Midbrain (tissue), 1 donor: ENCODE data around the gene ADAM10.

Experiments used
- DNase-seq: peaks from one replicate; lab custom pipeline; 2025; lab: John Stamatoyannopoulos, UW

The ADAM10 gene

DNA sequence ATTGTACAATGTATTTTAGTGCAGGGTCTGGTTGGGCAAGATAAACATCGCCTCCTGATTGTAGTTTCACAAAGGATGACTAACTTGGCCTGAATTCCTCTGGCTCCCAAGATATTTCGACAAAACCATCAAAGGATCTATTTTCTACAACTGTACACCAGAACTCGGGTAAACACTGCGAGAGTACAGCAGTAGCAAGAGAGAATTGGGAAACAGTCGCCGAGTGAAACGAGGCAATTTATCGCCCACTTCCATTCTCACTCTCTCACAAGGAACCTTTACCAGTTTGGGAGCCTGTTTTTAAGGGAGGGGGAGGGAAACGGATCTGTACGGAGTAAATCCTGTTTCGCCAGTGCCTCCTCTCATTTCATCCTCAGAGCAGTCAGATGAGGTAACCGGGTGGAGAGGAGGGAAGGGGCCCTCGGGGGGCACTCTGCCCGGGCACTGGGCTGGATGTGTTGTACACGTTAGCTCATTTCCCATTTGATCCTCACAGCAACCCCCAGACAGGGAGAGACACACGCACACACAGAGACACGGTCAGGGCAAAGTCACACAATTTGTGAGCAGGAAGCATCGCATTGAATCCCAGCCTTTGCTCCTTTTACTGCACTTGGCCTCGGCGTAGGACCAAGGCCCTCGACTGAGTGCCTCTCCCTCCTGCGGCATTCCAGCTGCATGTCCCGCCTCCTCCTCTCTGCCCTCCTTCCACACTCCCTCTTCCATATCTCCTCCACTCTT, 197.6 kb downstream of the ADAM10 start:
- DNase-seq, result no peak

- no peak for DNase-seq
These were observed 198.3 kb downstream of the ADAM10 start for GRCh38 chr15:58551084-58551763.

- no peak for DNase-seq
These were observed 199.8 kb downstream of the ADAM10 start for GRCh38 chr15:58549785-58550074.

DNA sequence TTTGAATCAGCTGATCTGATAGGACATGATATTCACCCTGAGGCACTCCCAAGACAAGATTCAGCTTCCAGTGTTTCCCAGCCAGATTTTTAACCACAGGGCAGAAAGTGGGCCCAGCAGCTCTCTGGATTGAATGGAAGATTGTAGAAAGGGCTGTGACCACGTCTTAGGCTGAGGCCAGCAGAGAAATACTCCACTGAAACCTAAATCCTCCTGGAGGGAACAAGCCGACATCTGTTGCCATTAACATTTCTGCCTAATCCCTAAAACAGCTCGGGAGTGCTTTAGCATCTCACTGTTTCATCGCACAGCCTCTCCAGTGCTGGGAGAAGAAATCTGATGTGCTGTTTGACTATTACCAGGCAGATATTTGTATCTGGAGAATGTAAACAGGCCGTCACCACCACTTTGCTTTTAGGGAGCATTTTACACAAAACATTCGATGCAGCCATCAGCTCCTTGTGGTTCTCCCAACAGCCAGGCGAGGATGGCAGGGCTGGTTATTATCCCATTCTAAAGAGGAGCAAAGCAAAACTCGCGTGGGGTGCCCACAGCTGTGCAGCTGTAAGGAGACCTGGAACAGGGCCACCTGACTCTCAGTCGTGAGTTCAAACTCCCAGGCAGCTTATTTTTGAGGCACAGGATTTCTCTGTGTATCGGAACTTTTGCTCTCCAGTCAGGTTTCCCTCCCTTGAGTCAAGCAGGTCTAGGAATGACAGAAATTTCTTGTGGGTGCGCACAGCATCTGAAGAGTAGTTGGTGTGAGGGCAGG, 200.3 kb downstream of the ADAM10 start:
- no peak for DNase-seq

GRCh38 chr15:58548308-58549012, 201.0 kb downstream of the ADAM10 start:
- no peak for DNase-seq

DNA sequence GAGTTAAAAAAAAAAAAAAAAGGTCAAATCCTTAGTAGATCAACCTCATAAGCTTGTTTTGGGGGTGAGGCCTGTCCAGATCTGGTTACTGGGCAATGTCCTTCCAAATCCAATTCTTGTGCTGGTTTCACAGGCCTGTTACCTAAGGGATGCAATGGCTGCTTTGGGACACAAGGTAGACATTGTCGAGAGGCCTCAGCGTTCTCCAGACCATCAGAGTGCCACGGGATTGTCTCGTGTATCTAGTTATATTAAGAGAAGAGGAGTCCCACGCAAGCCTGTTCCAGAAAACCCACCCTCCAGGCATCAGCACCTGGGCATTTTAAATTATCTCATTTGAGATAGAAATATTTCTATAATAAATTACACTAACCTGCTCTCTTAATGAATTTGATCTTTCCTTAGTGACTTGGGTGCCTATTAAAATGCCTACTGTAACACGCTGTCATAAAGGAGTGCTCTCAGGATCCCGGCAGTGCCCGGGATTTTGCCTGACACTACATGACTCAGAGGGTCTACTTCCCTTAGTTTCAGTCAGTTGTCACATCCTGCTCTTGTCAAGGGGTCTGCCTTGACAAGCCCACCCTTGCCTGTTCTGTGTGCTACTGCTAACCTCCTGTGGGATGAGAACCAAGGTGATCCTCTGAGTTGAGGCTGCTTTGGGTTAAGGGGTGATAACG, 201.7 kb downstream of the ADAM10 start:
- DNase-seq, result no peak

DNA sequence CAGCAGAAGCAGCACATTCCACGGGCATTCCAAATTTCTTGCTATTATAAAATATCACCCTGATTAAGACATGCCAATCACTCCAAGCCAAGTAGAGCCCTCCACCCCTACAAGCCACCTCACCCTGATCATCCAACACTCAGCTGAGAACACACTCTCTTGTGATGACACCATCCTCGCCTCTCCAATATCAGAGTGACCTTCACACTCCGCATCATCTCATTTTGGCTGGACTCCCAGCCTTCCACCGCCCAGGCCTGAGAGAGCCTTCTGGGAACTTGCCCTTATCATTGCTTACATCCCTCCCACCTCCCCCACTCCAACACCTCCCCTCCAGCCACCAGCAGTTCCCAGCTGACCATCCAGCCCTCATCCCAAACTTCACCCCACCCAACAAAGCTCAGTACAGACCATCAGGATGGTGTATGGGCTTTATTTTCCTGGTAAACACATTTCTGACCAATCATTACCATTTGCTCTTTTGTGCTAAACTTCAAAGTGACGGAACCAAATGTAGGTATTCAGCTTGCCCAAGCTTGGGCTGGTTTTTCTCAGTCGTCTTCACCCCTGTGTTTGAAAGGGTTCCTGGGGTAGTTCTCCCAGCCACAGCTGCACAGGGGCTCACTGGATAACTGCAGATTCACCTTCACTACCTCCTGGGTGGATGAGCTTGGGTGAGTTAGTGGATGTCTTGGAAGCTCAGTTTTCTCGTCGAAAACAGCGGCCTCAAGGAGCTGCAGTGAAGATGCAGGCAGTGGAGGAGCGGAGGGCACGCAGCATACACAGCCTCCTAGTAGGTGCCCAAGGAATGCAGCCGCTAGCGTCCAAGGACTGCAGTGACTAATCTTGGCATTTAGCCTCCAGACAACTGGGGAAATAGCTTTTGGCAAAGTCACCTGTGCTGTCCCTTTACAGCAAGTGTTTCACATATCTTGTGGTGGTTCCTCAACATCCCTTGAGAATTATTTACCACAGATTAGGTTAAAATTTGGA, 202.6 kb downstream of the ADAM10 start:
- no peak for DNase-seq

DNA sequence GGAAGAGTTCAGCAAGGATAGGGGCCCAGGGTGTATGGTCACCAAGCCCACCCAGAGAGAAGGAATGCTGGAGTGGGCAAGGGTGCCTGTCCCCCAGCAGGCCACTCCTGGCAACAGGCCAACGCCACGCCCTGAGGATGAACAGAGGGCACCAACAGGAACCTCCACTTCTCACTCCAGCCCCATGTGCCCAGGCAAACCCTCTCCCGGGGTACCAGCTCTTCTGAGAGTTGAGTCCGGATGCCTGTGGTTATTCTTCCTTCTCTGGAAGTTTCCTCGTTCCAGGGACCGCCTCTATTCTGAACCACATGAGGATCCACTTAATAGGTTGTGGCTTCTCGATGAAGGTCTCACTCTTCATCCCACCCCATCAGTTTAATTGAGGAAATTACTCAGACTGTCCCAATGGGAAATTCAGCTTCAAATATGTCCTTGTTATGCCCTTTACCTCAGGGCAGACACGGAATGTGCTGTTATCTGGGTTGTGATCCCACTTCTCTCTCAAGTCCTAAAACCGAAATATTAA, 203.4 kb downstream of the ADAM10 start:
- no peak for DNase-seq

- DNase-seq, result no peak
These were observed 204.0 kb downstream of the ADAM10 start for GRCh38 chr15:58545307-58546065.

DNA sequence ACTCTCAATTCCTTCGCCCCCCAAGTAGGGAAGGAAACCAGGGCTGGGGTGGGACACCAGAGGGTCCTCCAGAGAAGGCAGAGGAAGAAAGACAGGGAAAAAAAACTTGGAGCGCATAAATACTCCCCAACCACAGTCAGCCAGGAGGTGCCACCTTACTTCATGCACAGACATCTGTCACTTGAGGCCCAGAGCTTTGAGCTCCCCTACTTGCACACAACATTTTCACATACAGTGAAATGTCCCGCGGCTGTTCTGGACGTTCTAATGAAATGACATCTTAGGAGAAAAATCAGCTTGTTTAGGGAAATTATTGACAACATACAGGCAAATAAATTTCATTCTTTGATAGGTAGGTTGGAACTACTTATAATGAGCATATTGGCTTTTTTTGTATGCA, 204.8 kb downstream of the ADAM10 start:
- DNase-seq, result no peak

GRCh38 chr15:58543664-58544335, 205.7 kb downstream of the ADAM10 start:
- no peak for DNase-seq

DNA sequence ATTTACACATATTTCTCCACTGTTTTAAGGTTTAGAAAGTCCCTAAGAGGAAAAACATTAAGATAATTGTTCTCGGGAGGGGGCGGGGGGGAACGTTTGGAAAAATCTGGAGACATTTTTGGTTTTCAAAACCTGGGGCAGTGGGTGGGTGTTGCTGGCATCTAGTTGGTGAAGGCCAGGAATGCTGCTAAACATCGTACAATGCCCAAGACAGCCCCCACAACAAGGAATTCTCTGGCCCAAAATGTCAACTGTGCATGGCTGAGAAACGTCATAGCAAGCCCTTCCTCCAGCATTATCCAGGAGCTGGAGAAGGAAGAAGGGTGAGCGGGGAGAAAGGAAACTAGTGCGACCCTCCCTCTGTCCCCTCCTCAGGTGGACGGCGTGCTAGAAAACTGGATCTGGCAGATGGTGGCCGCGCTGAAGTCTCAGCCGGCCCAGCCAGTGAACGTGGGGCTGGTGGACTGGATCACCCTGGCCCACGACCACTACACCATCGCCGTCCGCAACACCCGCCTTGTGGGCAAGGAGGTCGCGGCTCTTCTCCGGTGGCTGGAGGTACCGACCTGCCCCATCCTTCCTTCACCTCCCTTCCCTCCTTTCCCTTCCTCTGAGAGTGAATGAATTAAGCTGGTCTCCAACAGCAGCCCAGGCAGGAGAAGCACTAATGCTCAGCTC, 208.0 kb downstream of the ADAM10 start:
- no peak for DNase-seq

GRCh38 chr15:58539548-58539947, 210.0 kb downstream of the ADAM10 start:
- DNase-seq, result no peak

GRCh38 chr15:58538901-58539300, 210.6 kb downstream of the ADAM10 start:
- DNase-seq, result no peak
